Glutamatergic neuron (in vitro differentiated cells): ENCODE results near the gene HLX. TPM values are rescaled to one million over a fixed set of nuclear protein-coding genes. Genes with fewer than 3 reads are reported as not detected.

ENCODE experiments used
- DNase-seq: peaks from one replicate; pipeline ENCODE4 v3.0.0; 2022
- H3K27ac Mint-ChIP-seq: one replicate; pipeline ENCODE4 v1.8.0; 2020; ENCODE audit warnings: mild to moderate bottlenecking, mixed read lengths, inconsistent platforms; ENCODE audit not compliant: unreplicated experiment
- H3K27me3 Mint-ChIP-seq: one replicate; pipeline ENCODE4 v1.8.0; 2020; ENCODE audit warnings: mild to moderate bottlenecking, moderate library complexity, mixed read lengths, inconsistent platforms; ENCODE audit not compliant: unreplicated experiment
- H3K36me3 Mint-ChIP-seq: one replicate; pipeline ENCODE4 v1.8.0; 2020; ENCODE audit warnings: mild to moderate bottlenecking, mixed read lengths, inconsistent platforms; ENCODE audit not compliant: unreplicated experiment
- H3K4me1 Mint-ChIP-seq: one replicate; pipeline ENCODE4 v1.8.0; 2020; ENCODE audit warnings: mild to moderate bottlenecking, low read depth, mixed read lengths, inconsistent platforms; ENCODE audit not compliant: unreplicated experiment
- H3K4me3 Mint-ChIP-seq: one replicate; pipeline ENCODE4 v1.8.0; 2020; ENCODE audit warnings: mild to moderate bottlenecking, mixed read lengths, inconsistent platforms; ENCODE audit not compliant: unreplicated experiment
- H3K9me3 Mint-ChIP-seq: one replicate; pipeline ENCODE4 v1.8.0; 2020; ENCODE audit warnings: mild to moderate bottlenecking, moderate library complexity, mixed read lengths, inconsistent platforms; ENCODE audit not compliant: unreplicated experiment
- CTCF ChIP-seq: fragments of 200-600 bp; sonication (generic); IDR thresholded peaks from one replicate; pipeline ENCODE4 v1.5.0; 2021; ENCODE audit not compliant: partially characterized antibody, unreplicated experiment
- total RNA-seq: library from RNA; stranded (reverse); fragmentation: NEBNext Ultra II Directional; extraction: Animal tissue kit (Norgen Biotek cat#: 25700); gene quantifications from one replicate; pipeline ENCODE4 v1.2.1, GENCODE V29; 2021; ENCODE audit not compliant: unreplicated experiment

HLX gene
- total RNA-seq, 1 donor from 2014 or later: 0.56 TPM

- Mint-ChIP-seq H3K9me3 (peaks cover 18% of the 10 kb centered on the region), H3K27ac (no peak overlapping the region), H3K4me1 (peaks cover 11% of the 10 kb centered on the region), H3K36me3 (no peaks in the 10 kb centered on the region), H3K27me3 (peaks cover 57% of the 10 kb centered on the region), H3K4me3 (peak overlapping the region; percentile 65)
- TF ChIP-seq CTCF: no peak
- no peak for DNase-seq
These were observed 13.9 kb downstream of the HLX start for GRCh38 chr1:220892997-220893700.

GRCh38 chr1:220893701-220894024 lies 14.4 kb downstream of the HLX start:
- no peak overlapping the region for H3K27ac Mint-ChIP-seq
- no peak for TF ChIP-seq CTCF
- DNase-seq: no peak
- peaks cover 55% of the 10 kb centered on the region for H3K27me3 Mint-ChIP-seq
- peaks cover 16% of the 10 kb centered on the region for H3K9me3 Mint-ChIP-seq
- peak overlapping the region; percentile 65 for H3K4me3 Mint-ChIP-seq
- H3K36me3 Mint-ChIP-seq: no peaks in the 10 kb centered on the region
- H3K4me1 Mint-ChIP-seq: peaks cover 11% of the 10 kb centered on the region

- Mint-ChIP-seq H3K36me3 (no peaks in the 10 kb centered on the region), H3K4me3 (peak overlapping the region; percentile 34), H3K27ac (no peak overlapping the region), H3K27me3 (peaks cover 53% of the 10 kb centered on the region), H3K4me1 (peaks cover 11% of the 10 kb centered on the region), H3K9me3 (peaks cover 16% of the 10 kb centered on the region)
- TF ChIP-seq CTCF: no peak
- DNase-seq: peak; percentile 49
These were observed 15.0 kb downstream of the HLX start for GRCh38 chr1:220894025-220894923.

GRCh38 chr1:220894924-220895256 lies 15.6 kb downstream of the HLX start:
- no peaks in the 10 kb centered on the region for H3K36me3 Mint-ChIP-seq
- no peak for TF ChIP-seq CTCF
- peaks cover 11% of the 10 kb centered on the region for H3K4me1 Mint-ChIP-seq
- H3K27me3 Mint-ChIP-seq: peaks cover 50% of the 10 kb centered on the region
- peaks cover 16% of the 10 kb centered on the region for H3K9me3 Mint-ChIP-seq
- H3K4me3 Mint-ChIP-seq: peak overlapping the region; percentile 42
- no peak overlapping the region for H3K27ac Mint-ChIP-seq
- no peak for DNase-seq
